ENCODE results near the gene FILIP1L. TPM values are rescaled to one million over a fixed set of nuclear protein-coding genes. Genes with fewer than 3 reads are reported as not detected.
A peak's percentile ranks its signal among the peaks of the same experiment; 100 is the strongest.

Gene FILIP1L
- total and polyA plus RNA-seq, 2 of the 4 experiments (the other 2 are of a cell fraction): 11.5 to 19.9 TPM

DNA sequence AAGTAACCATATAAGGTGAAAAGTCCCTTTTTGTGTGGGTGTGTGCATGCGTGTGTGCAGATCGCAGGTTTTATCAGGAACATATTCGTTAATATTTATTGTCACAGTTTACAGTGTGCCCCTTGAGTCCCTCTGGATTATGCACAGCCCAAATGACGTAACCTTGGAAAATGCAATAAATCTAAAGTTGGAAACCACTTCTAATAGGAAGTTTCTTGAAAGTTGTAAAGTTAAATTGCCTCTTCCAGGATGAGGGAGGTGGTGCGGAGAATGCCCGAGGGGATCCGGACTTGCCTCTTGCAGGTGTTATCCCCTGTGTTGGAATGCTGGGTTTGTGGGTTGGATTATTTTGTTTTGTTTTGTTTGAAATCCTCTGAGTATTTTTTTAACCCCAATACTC is 153.4 kb downstream of the FILIP1L start:
- Histone ChIP-seq H2AK9ac (replicated peaks; ENCODE audit: low read depth, low read length, poor library complexity) (no peak overlapping the region), H3K4me1 (ENCODE audit: control insufficient read depth, insufficient read depth, low read length) (peaks cover 13% of the 10 kb centered on the region), H4K5ac (ENCODE audit: low read depth, low read length) (no peak overlapping the region; the same call in 1 of the 2 replicates), H3K27ac (ENCODE audit: insufficient read depth, low read length) (no peak overlapping the region), H4K20me1 (ENCODE audit: insufficient read depth, low read length) (no peaks in the 10 kb centered on the region), H3K4me3 (ENCODE audit: insufficient read depth, low read depth, low read length) (no peak overlapping the region), H3K9ac (ENCODE audit: low read depth, low read length) (no peak overlapping the region), H2BK120ac (ENCODE audit: low read depth, low read length) (peak overlapping the region; percentile 36), H3K4me2 (ENCODE audit: low read depth, low read length) (peak overlapping the region; percentile 16), H2AK5ac (ENCODE audit: low read depth, low read length) (no peak overlapping the region), H3K9me3 (ENCODE audit: control insufficient read depth, insufficient read depth, low read length) (no peaks in the 10 kb centered on the region), H3K14ac (replicated peaks; ENCODE audit: low read depth, low read length) (peak overlapping the region; percentile 57; the same call in 1 of the 2 replicates), H3K56ac (ENCODE audit: extremely low read depth, insufficient read depth, low read length) (no peak overlapping the region), H3K23ac (ENCODE audit: low read depth, low read length) (0 out of 2 replicates have a peak overlapping the region, but pooled peaks have one; percentile 40), H4K8ac (ENCODE audit: low read depth in 2 of 2, low read length in 2 of 2) (peak overlapping the region in 1 of 2 experiments; percentile 29; a peak in 2 of 4 replicates), H3K9me1 (ENCODE audit: insufficient read depth, low read length) (peaks cover 9% of the 10 kb centered on the region), H3K36me3 (ENCODE audit: control insufficient read depth, insufficient read depth, low read length) (no peaks in the 10 kb centered on the region), H3K18ac (ENCODE audit: low read depth, low read length) (peak overlapping the region; percentile 66), H2BK15ac (ENCODE audit: low read depth, low read length) (peak overlapping the region; percentile 79; the same call in 1 of the 3 replicates), H3K79me1 (ENCODE audit: low read depth in 1 of 2, low read length in 2 of 2) (peaks cover 19 to 21% of the 10 kb centered on the region in 2 experiments), H2BK5ac (ENCODE audit: low read depth, low read length, poor library complexity, severe bottlenecking) (no peak overlapping the region), H2BK20ac (ENCODE audit: low read depth, low read length) (0 out of 2 replicates have a peak overlapping the region, but pooled peaks have one; percentile 5), H3K4ac (ENCODE audit: low read depth, low read length) (peak overlapping the region; percentile 36; the same call in 1 of the 2 replicates), H2AFZ (replicated peaks; ENCODE audit: low read length, poor library complexity) (no peak overlapping the region), H3K27me3 (ENCODE audit: control insufficient read depth, insufficient read depth, low read length) (no peaks in the 10 kb centered on the region), H4K91ac (ENCODE audit: insufficient read depth, low read depth, low read length) (peak overlapping the region; percentile 48; the same call in 1 of the 2 replicates)
- ChIA-PET CTCF (interaction anchor here (0.6 kb wide), 1 partner anchor 17 kb away, joined by 3 read pairs; no protein-coding TSS in a partner anchor), POLR2A (ENCODE audit: unreplicated experiment) (no interaction called here)
- in situ Hi-C loops (cut with MboI; ENCODE audit: low sequenced_read_pairs): loop anchor here (25.0 kb wide), 1 partner anchor 101 kb away; no protein-coding TSS in a partner anchor
- dilution Hi-C loops (cut with HindIII; ENCODE audit: low sequenced_read_pairs, unreplicated experiment): no loop called here
- no peak for TF ChIP-seq CTCF (conservative IDR thresholded peaks at IDR 0.05; ENCODE audit: low read depth, low read length)
- no peak for TF ChIP-seq NFE2L2 (IDR thresholded peaks at IDR 0.05; ENCODE audit: low read depth, low read length)
- no peak for TF ChIP-seq RAD21 (IDR thresholded peaks at IDR 0.05; ENCODE audit: low read length)
- TF ChIP-seq RFX5 (IDR thresholded peaks at IDR 0.05; ENCODE audit: low read depth, low read length): no peak
- no peak for TF ChIP-seq SMC3 (IDR thresholded peaks at IDR 0.05; ENCODE audit: low read depth, low read length)
- DNase-seq (no peak), ATAC-seq (ENCODE audit: low read depth) (no peak)
- intact Hi-C loops (cut with micrococcal nuclease): no loop called here
- WGBS, 2 experiments (ENCODE audit: extremely low coverage in 2 of 2, insufficient read length in 1 of 2): no CpG with 5 or more reads among the region's 7 CpGs
- BruUV-seq (replicated peaks): no TSS peak

Data from IMR-90 (cell line).